ENCODE data around the gene HIGD1A. TPM values are rescaled to one million over a fixed set of nuclear protein-coding genes. Genes with fewer than 3 reads are reported as not detected.
"Not testable (repeated sequence)": the region's sequence is repeated elsewhere in the genome, so short reads cannot be mapped to it uniquely, and the experiment has no call there.

HIGD1A gene
- total RNA-seq, 1 donor from 2014 or later = 182 TPM

DNA sequence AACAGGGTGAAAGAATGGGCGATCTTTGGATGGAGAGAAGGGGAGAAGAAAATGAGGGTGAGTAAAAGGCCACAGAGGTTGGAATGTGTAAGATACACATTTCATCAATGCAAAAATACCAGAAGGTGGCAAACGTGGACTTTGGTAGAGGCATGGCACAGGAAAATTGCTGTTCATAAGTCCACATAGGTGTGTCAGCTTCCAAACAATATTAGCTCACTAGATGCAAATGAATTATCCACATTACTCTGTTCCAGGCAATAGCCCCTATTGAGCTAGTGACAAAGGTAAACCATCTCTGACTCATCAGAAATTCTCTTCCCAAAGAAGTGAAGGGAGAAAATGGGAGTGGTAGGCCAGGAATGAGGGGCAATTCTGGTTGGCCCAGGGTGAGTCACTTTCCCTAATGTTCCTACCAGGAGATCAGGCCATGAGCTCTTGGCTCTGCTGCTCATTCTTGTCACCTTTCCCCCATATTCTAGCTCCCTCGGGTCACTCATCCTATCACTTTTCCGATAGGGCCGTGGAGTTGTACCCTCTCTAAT is 24.9 kb upstream of the HIGD1A start:
- no peak for DNase-seq (ENCODE audit: low spot score)

DNA sequence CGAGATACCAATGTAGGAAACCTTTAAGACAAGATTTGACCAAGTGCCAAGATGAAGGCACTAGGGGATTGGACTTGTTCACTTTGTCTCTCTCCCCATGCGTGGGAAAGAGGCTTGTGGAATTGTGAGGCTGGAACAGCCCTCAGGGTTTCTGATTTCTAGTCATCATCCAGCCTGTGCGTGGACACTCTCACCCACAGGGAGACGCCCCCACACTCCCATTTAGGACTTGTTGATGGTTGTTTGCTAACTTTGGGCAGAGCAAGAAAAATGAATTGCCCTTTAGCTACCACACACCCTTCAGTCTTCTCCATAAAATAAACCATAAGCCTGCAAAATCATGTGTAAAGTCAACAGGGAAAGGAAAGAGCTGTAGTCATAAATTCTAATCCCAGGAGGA is 23.4 kb upstream of the HIGD1A start:
- DNase-seq (ENCODE audit: low spot score) = no peak

DNA sequence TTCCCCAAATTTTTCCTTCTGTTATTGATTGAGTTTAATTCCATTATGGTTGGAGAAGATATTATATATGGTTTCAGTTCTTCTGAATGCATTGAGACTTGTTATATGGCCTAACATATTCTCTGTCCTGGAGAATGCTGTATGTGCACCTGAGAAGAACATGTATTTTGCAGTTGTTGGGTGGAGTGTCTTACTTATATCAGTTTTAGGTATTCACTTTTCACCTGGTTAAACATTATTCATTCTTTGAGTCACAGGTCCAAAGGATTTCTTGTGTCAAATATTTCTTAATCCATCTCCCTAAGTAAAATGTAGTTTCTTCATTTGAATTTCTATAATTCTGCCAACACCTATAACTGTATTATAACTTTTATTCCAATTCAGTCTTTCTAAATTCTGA is 22.7 kb upstream of the HIGD1A start:
- no peak for DNase-seq (ENCODE audit: low spot score)

DNA sequence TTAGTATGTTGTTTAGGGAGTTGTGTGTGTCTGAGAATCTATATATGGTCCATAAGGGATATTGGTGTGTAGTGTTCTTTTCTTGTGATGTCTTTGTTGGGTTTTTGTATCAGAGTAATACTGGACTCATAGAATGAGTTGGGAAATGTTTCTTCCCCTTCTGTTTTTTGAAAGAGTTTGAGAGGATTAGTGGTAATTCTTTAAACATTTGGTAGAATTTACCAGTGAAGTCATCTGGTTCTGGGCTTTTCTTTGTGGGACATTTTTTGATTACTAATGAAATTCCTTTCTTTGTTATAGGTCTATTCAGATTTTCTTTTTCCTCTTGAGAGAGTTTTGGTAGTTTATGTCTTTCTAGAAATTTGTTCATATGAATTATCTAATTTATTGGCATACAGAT is 21.9 kb upstream of the HIGD1A start:
- no peak for DNase-seq (ENCODE audit: low spot score)

- no peak for DNase-seq (ENCODE audit: low spot score)
These were observed 19.1 kb upstream of the HIGD1A start for GRCh38 chr3:42823351-42823750.

GRCh38 chr3:42822828-42823227 is 18.5 kb upstream of the HIGD1A start:
- DNase-seq (ENCODE audit: low spot score) = no peak

DNA sequence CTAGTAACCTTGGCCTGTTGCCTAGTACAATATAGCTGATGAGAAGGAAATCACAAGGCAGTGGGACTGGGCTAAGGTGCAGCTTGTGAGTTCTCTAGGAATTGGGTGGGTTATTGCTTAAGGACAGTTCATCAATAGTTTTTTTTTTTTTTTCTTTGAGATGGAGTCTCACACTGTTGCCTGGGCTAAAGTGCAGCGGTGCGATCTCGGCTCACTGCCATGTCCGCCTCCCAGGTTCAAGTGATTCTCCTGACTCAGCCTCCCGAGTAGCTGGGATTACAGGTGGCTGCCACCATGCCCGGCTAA is 16.4 kb upstream of the HIGD1A start:
- no peak for DNase-seq (ENCODE audit: low spot score)

DNA sequence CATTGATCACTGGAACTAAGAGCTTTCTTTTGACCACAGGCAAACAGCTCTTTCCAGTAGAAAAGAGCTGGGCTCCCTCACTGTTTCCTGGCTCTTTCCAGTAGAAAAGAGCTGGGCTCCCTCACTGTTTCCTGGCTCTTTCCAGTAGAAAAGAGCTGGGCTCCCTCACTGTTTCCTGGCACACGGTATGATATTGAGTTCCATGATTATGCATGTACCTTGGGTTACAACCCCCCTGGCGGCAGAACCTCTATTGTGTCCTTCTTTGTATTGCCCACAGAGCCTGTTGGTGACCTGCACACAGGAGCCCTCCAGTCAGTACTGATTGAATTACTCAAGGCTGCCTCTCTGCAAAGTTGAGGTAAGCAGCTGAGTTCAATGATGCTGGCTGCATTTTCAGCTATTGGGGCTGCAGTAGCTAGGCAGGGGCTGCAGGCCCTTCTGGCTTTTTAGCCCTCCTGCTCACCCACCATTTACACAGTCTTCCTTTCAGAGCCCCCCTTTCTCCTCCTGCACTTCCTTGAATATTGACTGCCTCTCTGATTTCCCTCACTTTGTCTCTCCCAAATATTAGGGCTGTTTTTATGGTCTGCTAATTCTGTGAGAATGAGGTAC is 15.2 kb upstream of the HIGD1A start:
- no peak for DNase-seq (ENCODE audit: low spot score)

DNA sequence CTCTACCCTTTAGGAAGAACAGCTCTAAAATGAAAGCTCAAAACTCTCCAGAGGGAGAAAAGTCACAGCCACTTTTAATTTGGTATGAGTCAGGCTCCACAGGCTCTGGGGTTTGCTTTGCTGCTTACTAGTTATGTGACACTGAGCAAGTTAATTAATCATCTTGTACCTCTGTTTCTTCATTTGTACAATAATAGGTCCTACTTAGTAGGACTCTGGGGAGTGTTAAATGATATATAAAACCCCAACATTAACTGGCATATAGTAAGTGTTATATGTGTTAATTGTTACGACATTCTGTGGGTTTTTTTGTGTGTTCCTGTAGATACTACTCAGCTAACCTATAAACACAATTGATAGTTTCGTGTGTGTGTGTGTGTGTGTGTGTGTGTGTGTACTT is 11.5 kb upstream of the HIGD1A start:
- DNase-seq (ENCODE audit: low spot score) = no peak

GRCh38 chr3:42814914-42815507 is 10.7 kb upstream of the HIGD1A start:
- no peak for DNase-seq (ENCODE audit: low spot score)

GRCh38 chr3:42814246-42814645 is 10.0 kb upstream of the HIGD1A start:
- DNase-seq (ENCODE audit: low spot score) = no peak

GRCh38 chr3:42811118-42811883 is 7.0 kb upstream of the HIGD1A start:
- not testable (repeated sequence) for DNase-seq (ENCODE audit: low spot score)

DNA sequence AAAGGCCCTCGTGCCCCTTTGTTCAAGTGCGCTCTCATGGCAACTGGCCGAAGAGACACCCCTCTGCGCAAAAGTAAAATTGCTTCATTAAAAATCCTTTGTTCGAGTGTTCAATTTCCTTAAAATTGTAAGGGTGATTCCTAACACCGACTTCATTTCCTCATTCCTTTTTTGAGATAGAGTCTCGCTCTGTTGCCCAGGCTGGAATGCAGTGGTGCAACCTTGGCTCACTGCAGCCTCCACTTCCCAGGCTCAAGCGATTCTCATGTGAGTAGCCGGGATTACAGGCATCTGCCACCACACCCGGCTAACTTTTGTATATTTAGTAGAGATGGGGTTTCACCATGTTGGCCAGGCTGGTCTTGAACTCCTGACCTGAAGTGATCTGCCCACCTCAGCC is 6.4 kb upstream of the HIGD1A start:
- not testable (repeated sequence) for DNase-seq (ENCODE audit: low spot score)

DNA sequence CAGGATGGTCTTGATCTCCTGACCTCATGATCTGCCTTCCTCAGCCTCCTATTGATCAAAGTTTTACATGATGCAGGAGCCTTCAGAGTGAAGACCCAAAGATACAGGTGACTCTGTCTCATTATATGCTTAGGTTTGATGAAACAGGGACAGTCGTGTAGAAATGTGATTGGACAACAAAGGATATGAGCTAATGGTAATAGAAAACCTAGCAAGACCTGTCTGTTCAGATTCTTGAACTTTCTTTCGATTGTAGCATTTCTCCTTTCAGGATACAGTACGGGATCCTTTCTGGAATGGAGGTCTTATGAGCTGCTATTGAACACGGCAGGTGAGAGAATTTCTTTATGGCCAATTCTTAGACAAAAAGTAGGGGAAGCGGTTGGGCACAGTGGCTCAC is 4.9 kb upstream of the HIGD1A start, which contains the start of gene ACKR2:
Gene ACKR2, plus strand, starts transcription at position 244 of the 400 bp plus-strand sequence. CDS start 55,058 bp downstream, outside the sequence.
- DNase-seq (ENCODE audit: low spot score) = no peak

- no peak for DNase-seq (ENCODE audit: low spot score)
These were observed 3.6 kb upstream of the HIGD1A start for GRCh38 chr3:42807929-42808328.

GRCh38 chr3:42805141-42805821 is 991 bp upstream of the HIGD1A start:
- DNase-seq (ENCODE audit: low spot score) = no peak

DNA sequence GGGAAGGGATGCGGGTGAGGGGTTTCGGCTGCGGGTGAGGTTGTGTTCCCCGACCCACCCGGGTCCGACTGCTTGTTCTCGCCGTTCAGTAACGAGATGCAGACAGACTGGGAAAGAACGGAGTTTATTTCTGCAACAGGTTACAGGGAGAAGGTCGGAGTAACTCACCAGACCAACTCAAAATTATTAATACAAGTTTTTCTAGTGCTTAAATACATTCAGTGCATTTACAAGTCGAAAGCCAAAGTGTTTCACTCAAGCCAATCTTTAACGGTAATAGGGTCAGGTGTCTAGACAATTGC is 492 bp upstream of the HIGD1A start:
- no peak for DNase-seq (ENCODE audit: low spot score)

- DNase-seq (ENCODE audit: low spot score) = peak; percentile 57
These were observed 730 bp downstream of the HIGD1A start for GRCh38 chr3:42803414-42804105.

GRCh38 chr3:42802876-42803413 is 1.3 kb downstream of the HIGD1A start:
- no peak for DNase-seq (ENCODE audit: low spot score)

- DNase-seq (ENCODE audit: low spot score) = no peak
These were observed 2.5 kb downstream of the HIGD1A start for GRCh38 chr3:42801784-42802183.

GRCh38 chr3:42801048-42801620 is 3.2 kb downstream of the HIGD1A start:
- no peak for DNase-seq (ENCODE audit: low spot score)
